Suprapubic skin (tissue), 3 donors: ENCODE results near the gene GALK2.

Experiments
- CTCF ChIP-seq, 2 donors: fragments of 200-600 bp in 1 of 2; fragments of 450-650 bp in 1 of 2; sonication (generic) in 1 of 2; IDR thresholded peaks; one replicate each; pipeline ENCODE4 v1.5.1; 2016 to 2019; ENCODE audit warnings: antibody characterized with exemption in 2 of 2, mild to moderate bottlenecking in 1 of 2, moderate library complexity in 1 of 2
- EP300 ChIP-seq: sonication (generic); formaldehyde crosslinking; IDR thresholded peaks from one replicate; pipeline ENCODE4 v1.6.1; 2017; ENCODE audit warnings: antibody characterized with exemption
- POLR2A ChIP-seq, 2 donors: fragments of 450-650 bp; IDR thresholded peaks; one replicate each; pipeline ENCODE4 v1.6.1; 2017; ENCODE audit warnings: antibody characterized with exemption in 2 of 2, mild to moderate bottlenecking in 2 of 2, moderate library complexity in 2 of 2

GRCh38 chr15:49328941-49329340, 158.9 kb downstream of the GALK2 start:
- no peak for TF ChIP-seq CTCF (IDR thresholded peaks at IDR 0.05)
- no peak for TF ChIP-seq POLR2A (IDR thresholded peaks at IDR 0.05)
- TF ChIP-seq EP300, result no peak
